CD1c-positive myeloid dendritic cell (primary cell): ENCODE results near the gene CYP8B1.

Experiments
- DNase-seq: peaks from one replicate; pipeline ENCODE4 v3.0.0-alpha.2; 2016; ENCODE audit errors: extremely low spot score

Gene CYP8B1

GRCh38 chr3:42826141-42826540 is 49.5 kb downstream of the CYP8B1 start:
- no peak for DNase-seq

GRCh38 chr3:42823351-42823750 is 52.3 kb downstream of the CYP8B1 start:
- DNase-seq = no peak

- no peak for DNase-seq
These were observed 52.9 kb downstream of the CYP8B1 start for GRCh38 chr3:42822828-42823227.
